Vagina (tissue), 2 donors: ENCODE results near the gene SERPINB8. TPM values are rescaled to one million over a fixed set of nuclear protein-coding genes. Genes with fewer than 3 reads are reported as not detected.

Experiments used
- DNase-seq, 2 donors: peaks; one replicate each; pipeline ENCODE4 v3.0.0-alpha.2; 2017; ENCODE audit errors: extremely low spot score in 2 of 2
- H3K27ac ChIP-seq: fragments of 200-600 bp; sonication (generic); one replicate; pipeline ENCODE4 v1.5.1; 2019
- H3K27me3 ChIP-seq: fragments of 200-600 bp; sonication (generic); one replicate; pipeline ENCODE4 v1.5.1; 2019
- H3K36me3 ChIP-seq, 2 donors: fragments of 200-600 bp; sonication (generic); one replicate each; pipeline ENCODE4 v1.5.1; 2017 to 2019
- H3K4me1 ChIP-seq: fragments of 200-600 bp; sonication (generic); one replicate; pipeline ENCODE4 v1.5.1; 2019
- H3K4me3 ChIP-seq, 2 donors: fragments of 200-600 bp; sonication (generic); 1 replicate in 1 of 2; 2 replicates in 1 of 2; pipeline ENCODE4 v1.5.1; 2016 to 2019
- H3K9me3 ChIP-seq: fragments of 200-600 bp; sonication (generic); one replicate; pipeline ENCODE4 v1.5.1; 2019
- POLR2A ChIP-seq, 2 donors: fragments of 450-650 bp; IDR thresholded peaks; one replicate each; pipeline ENCODE4 v1.6.1; 2017; ENCODE audit warnings: antibody characterized with exemption in 2 of 2, mild to moderate bottlenecking in 2 of 2, moderate library complexity in 2 of 2
- POLR2AphosphoS5 ChIP-seq, 2 donors: sonication (generic); formaldehyde crosslinking; IDR thresholded peaks; one replicate each; pipeline ENCODE4 v1.9.0; 2017; ENCODE audit warnings: antibody characterized with exemption in 2 of 2, mild to moderate bottlenecking in 2 of 2, low read depth in 1 of 2; ENCODE audit not compliant: insufficient read depth in 1 of 2
- intact Hi-C: fragments of 100-400 bp; cut with DNase I; formaldehyde crosslinking; loops from one replicate; pipeline ENCODE4 v1.15.1; 2023
- total RNA-seq: library from RNA; depleted of rRNA; stranded (reverse); fragments of >200 nt; gene quantifications from one replicate; pipeline ENCODE4 v1.2.3, GENCODE V29; 2016
- TF ChIP-seq, protein P1 (sequence below), 3 experiments: fragments of 450-650 bp in 2 of 3; fragments of 200-600 bp in 1 of 3; sonication (generic) in 1 of 3; IDR thresholded peaks; one replicate each; pipeline ENCODE4 v1.5.1; 2017 to 2019; ENCODE audit warnings: antibody characterized with exemption in 3 of 3, mild to moderate bottlenecking in 2 of 3, moderate library complexity in 2 of 3

The SERPINB8 gene
- total RNA-seq, 1 donor from 2014 or later = 18.7 TPM

DNA sequence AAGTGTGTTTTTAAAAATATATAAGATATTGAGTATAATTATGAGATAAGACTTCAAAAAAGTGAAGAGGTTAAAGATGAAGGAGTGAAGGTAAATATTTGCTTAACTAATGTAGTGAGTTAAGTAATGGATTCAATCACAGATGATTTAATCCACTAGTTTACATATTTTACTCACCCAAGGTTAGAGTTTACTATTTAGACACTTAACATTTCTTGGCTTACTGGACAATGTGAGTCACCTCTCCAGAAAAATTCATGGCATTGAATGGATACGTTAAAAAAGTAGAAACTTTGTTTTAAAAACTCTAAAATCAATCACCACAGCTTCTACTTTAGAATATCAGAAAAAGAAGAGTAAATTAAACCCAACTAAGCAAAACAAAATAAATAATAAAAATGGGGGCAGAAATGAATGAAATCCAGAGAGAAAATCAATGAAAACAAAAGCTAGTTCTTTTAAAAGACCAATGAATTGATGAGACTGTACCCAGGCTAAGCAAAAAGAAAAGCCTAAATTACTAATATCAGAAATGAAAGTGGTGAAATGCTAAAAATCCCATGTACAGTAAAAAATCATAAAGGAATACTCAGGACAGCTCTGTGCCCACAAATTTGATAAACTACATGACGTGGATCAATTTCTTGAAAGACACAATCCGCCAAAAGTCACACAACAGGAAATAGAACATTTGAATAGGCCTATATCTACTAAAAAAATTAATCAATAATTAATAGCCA is 22.7 kb upstream of the SERPINB8 start:
- Histone ChIP-seq H3K4me3 (no peak overlapping the region), H3K36me3 (no peaks in the 10 kb centered on the region), H3K27ac (no peak overlapping the region), H3K27me3 (no peaks in the 10 kb centered on the region), H3K9me3 (no peaks in the 10 kb centered on the region), H3K4me1 (peaks cover 8% of the 10 kb centered on the region)
- no peak for DNase-seq
- TF ChIP-seq POLR2AphosphoS5 (IDR thresholded peaks at IDR 0.05; ENCODE audit: insufficient read depth in 1 of 2, low read depth in 1 of 2) = no peak
- intact Hi-C loops = no loop called here

DNA sequence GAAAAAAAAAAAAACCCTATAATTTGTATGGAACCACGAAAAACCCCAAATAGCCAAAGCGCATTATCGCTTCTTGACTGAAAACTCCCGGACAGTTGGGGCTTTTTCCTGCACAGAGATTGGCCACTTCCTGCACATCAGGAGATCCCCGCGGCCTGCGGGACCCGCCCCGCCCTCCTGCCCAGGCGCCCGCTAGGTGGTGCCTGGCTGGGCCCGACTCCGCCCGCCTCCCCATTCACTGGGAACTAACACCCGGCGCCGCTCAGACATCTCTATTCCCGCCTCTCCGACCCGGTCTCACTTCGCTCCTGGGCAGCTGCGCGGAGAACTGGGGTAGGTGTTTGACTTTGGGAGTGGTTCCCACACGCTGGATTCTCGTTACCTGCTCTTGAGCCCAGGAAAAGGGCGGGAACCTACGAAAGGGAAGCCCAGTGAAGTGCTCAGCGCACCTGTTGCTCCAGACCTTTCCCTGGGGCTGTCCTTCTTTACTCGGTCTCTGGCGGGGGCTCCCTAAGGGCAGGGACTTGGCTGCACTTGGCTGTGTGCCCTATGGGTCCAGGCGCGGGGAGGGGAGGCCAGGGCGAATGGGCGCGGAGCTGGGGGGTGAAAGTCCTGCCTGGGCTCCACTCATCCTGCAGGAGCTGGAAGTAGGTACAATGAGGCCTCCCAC is 20.7 kb upstream of the SERPINB8 start, which contains the start of gene HMSD:
Gene HMSD, plus strand, starts transcription at position 234 of the 670 bp plus-strand sequence. CDS start 4,155 bp downstream, outside the sequence.
- Histone ChIP-seq H3K27ac (no peak within 1 kb of the TSS), H3K4me1 (peaks cover 8% of the 10 kb centered on the region), H3K27me3 (no peaks in the 10 kb centered on the region), H3K36me3 (no peaks in the 10 kb centered on the region), H3K9me3 (no peaks in the 10 kb centered on the region), H3K4me3 (peak within 1 kb of the TSS; percentile 9 to 27)
- TF ChIP-seq POLR2A (IDR thresholded peaks at IDR 0.05) = no peak
- TF ChIP-seq, protein P1, sequence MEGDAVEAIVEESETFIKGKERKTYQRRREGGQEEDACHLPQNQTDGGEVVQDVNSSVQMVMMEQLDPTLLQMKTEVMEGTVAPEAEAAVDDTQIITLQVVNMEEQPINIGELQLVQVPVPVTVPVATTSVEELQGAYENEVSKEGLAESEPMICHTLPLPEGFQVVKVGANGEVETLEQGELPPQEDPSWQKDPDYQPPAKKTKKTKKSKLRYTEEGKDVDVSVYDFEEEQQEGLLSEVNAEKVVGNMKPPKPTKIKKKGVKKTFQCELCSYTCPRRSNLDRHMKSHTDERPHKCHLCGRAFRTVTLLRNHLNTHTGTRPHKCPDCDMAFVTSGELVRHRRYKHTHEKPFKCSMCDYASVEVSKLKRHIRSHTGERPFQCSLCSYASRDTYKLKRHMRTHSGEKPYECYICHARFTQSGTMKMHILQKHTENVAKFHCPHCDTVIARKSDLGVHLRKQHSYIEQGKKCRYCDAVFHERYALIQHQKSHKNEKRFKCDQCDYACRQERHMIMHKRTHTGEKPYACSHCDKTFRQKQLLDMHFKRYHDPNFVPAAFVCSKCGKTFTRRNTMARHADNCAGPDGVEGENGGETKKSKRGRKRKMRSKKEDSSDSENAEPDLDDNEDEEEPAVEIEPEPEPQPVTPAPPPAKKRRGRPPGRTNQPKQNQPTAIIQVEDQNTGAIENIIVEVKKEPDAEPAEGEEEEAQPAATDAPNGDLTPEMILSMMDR (IDR thresholded peaks at IDR 0.05) = peak in 2 of 3 experiments; percentile 13 to 19
- no peak for DNase-seq
- intact Hi-C loops = no loop called here

DNA sequence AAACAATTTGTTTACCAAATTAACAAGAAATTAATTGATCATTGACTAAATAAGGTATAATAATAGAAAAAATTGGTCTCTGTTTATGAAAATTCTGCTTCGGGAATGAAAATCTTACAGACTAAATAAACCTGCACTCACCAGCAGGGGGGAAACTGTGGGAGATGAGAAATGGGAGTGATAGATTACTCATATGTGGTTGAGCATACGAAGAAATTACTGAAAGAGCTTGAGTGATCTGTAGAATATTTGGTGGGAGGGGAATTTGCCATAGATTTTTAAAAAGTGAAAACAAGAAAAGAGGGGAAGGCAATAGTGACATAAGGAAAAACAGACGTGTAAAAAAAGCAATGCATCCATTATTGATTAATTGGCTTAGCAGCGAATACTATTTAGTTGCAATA is 18.6 kb upstream of the SERPINB8 start:
- TF ChIP-seq POLR2A (IDR thresholded peaks at IDR 0.05) = no peak
- no peak for TF ChIP-seq POLR2AphosphoS5 (IDR thresholded peaks at IDR 0.05; ENCODE audit: insufficient read depth in 1 of 2, low read depth in 1 of 2)
- TF ChIP-seq, protein P1 (IDR thresholded peaks at IDR 0.05) = no peak
- Histone ChIP-seq H3K4me1 (peaks cover 8% of the 10 kb centered on the region), H3K27me3 (no peaks in the 10 kb centered on the region), H3K9me3 (no peaks in the 10 kb centered on the region), H3K36me3 (no peaks in the 10 kb centered on the region), H3K27ac (no peak overlapping the region), H3K4me3 (no peak overlapping the region)
- no peak for DNase-seq
- intact Hi-C loops = no loop called here

DNA sequence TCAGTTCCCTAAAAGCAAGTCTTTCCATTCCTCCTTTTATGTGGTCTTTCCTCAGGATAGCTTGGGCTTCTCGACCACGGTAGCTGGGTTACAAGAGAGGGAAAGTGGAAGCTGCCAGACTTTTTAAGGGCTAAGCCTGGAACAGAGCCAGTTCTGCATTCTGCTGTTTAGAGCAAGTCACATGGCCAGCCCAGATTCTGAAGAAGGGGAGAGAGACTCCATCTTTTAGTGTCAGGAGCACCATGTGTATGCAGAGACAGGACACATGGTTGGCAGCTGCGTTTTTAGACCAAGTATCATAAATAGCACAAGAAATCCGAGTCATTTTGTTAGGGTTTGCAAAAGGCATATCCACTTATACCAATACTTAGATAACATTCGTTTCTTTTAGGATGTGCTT is 16.1 kb upstream of the SERPINB8 start:
- Histone ChIP-seq H3K9me3 (no peaks in the 10 kb centered on the region), H3K36me3 (no peaks in the 10 kb centered on the region), H3K4me3 (no peak overlapping the region), H3K27me3 (no peaks in the 10 kb centered on the region), H3K4me1 (peaks cover 5% of the 10 kb centered on the region), H3K27ac (no peak overlapping the region)
- intact Hi-C loops = no loop called here
- TF ChIP-seq POLR2A (IDR thresholded peaks at IDR 0.05) = no peak
- TF ChIP-seq, protein P1 (IDR thresholded peaks at IDR 0.05) = no peak
- no peak for TF ChIP-seq POLR2AphosphoS5 (IDR thresholded peaks at IDR 0.05; ENCODE audit: insufficient read depth in 1 of 2, low read depth in 1 of 2)
- no peak for DNase-seq

DNA sequence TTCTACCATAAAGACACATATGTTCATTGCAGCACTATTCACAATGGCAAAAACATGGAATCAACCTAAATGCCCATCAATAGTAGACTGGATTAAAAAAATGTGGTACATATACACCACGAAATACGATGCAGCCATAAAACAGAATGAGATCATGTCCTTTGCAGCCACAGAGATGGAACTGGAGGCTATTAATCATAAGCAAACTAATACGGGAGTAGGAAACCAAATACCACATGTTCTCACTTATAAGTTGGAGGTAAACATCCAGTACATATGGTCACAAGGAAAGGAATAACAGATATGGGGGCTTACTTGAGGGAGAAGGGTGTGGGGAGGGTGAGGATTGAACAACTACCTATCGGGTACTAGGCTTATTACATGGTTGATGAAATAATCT is 13.1 kb upstream of the SERPINB8 start:
- DNase-seq = no peak
- H3K9me3 ChIP-seq = no peaks in the 10 kb centered on the region
- no peaks in the 10 kb centered on the region for H3K4me1 ChIP-seq
- intact Hi-C loops = no loop called here
- no peak overlapping the region for H3K27ac ChIP-seq
- no peak overlapping the region for H3K4me3 ChIP-seq
- TF ChIP-seq POLR2A (IDR thresholded peaks at IDR 0.05) = no peak
- TF ChIP-seq, protein P1 (IDR thresholded peaks at IDR 0.05) = no peak
- TF ChIP-seq POLR2AphosphoS5 (IDR thresholded peaks at IDR 0.05; ENCODE audit: insufficient read depth in 1 of 2, low read depth in 1 of 2) = no peak
- no peaks in the 10 kb centered on the region for H3K27me3 ChIP-seq
- no peaks in the 10 kb centered on the region for H3K36me3 ChIP-seq
